ENCODE data around the gene PSIP1.
"Not testable (repeated sequence)": the region's sequence is repeated elsewhere in the genome, so short reads cannot be mapped to it uniquely, and the experiment has no call there.

Gene PSIP1

DNA sequence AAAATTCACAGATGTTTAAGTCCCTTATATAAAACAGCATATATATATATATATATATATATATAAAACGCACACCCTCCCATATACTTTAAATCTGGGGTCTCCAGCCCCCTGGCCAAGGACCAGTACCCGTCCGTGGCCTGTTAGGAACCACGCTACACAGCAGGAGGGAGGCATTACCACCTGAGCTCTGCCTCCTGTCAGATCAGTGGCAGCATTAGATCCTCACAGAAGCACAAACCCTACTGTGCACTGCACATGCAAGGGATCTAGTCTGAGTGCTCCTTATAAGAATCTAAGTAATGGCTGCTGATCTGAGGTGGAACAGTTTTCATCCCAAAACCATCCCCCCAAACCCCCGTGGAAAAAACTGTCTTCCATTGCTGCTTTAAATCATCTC lies 9.0 kb downstream of the PSIP1 start:
- no peak for DNase-seq (ENCODE audit: low read depth in 3 of 3)

- no peak for DNase-seq (ENCODE audit: low read depth in 3 of 3)
Measured at GRCh38 chr9:15501179-15501578, 9.6 kb downstream of the PSIP1 start.

GRCh38 chr9:15499139-15499538 lies 11.6 kb downstream of the PSIP1 start:
- DNase-seq (ENCODE audit: low read depth in 3 of 3) = no peak

- no peak for DNase-seq (ENCODE audit: low read depth in 3 of 3)
Measured at GRCh38 chr9:15498246-15498995, 12.3 kb downstream of the PSIP1 start.

GRCh38 chr9:15492485-15493150 lies 18.2 kb downstream of the PSIP1 start:
- no peak for DNase-seq (ENCODE audit: low read depth in 3 of 3)

- no peak for DNase-seq (ENCODE audit: low read depth in 3 of 3)
Measured at GRCh38 chr9:15491950-15492349, 18.8 kb downstream of the PSIP1 start.

- no peak for DNase-seq (ENCODE audit: low read depth in 3 of 3)
Measured at GRCh38 chr9:15485836-15486666, 24.7 kb downstream of the PSIP1 start.

- no peak for DNase-seq (ENCODE audit: low read depth in 3 of 3)
Measured at GRCh38 chr9:15484802-15485201, 26.0 kb downstream of the PSIP1 start.

DNA sequence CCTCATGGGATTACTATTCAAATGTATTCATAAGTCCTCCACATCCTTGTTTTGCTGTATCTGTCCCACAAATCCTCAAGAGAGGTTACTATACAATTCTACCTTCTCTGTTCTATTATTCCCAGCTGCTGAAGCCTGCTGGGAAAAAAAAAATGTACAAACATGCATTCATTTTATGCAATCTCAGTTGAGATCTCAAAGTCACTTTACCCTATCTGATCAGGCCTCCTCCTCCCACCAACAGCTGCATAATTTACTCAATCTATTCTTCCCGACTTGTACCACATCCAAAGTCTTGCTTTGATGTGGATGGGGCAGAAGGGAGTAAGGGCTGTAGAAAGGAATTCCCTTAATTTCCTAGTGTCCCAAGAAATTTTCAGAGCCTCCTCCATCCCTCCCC lies 28.6 kb downstream of the PSIP1 start:
- no peak for DNase-seq (ENCODE audit: low read depth in 3 of 3)

DNA sequence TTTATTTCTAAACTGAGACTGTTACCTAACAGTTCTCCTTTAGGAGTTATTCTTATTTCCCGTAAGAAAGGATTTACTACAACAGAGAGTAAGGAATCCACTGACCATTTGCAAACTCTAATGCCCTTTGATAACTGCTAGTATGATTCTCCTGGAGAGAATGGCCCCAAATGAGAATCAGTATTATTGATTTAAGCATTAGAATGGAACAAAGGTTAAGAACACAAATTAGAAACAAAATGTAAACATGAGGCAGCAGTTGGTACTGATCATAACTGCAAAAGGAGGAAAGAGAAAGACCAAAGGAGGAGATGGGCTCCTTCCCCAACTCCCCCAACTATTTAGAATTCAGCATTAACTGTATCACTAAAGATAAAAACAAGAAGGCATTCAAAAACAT lies 30.7 kb downstream of the PSIP1 start:
- no peak for DNase-seq (ENCODE audit: low read depth in 3 of 3)

DNA sequence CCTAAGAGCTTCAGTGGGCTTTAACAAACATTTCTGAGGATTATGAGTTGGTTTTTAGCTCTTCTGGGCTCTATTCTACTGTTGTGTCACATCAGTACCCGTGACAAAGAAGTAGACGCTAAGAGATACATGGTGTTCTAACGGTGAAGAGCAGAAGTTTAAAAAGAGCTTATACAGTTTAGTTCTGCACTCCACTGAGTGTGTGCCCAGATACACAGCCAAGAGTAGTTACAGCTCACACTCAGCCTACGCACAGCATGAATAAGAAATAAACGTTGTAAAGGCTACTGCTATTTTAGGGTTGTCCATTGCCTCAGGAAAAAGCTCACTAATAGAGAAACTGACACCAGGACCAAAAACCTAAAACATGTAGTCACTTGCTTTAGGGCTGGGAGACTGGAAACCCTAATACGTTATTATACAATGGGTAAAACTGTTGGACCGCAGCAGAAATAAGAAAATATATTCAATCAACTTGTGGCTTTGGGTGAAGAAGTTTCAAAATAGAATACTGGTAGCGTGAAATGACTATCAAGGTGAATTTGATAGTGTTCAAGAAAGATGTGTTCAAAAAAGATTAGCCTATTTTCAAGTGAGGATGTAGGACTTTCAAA lies 34.7 kb downstream of the PSIP1 start:
- DNase-seq (ENCODE audit: low read depth in 3 of 3) = no peak

- DNase-seq (ENCODE audit: low read depth in 3 of 3) = no peak
Measured at GRCh38 chr9:15469862-15470261, 40.9 kb downstream of the PSIP1 start.

DNA sequence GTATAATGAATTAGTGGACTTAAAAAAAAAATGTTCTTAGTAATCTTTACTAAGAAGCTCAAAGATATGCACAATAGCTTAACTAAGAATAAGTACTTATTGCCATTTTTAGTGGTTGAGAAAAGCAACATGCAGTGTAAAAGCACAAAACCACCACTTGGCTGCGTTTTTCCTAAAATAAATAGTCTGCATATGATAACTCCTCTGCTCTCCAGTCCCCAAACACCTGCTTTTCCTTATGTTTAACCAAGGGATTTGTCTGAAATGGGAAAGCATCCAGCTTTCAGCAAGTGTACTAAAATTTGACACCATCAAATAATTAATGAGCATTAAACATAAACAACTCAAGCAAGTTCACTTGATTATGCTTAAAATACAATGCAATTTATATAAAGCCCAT lies 41.4 kb downstream of the PSIP1 start:
- DNase-seq (ENCODE audit: low read depth in 3 of 3) = no peak

- DNase-seq (ENCODE audit: low read depth in 3 of 3) = no peak
Measured at GRCh38 chr9:15468145-15468544, 42.6 kb downstream of the PSIP1 start.

- DNase-seq (ENCODE audit: low read depth in 3 of 3) = no peak
Measured at GRCh38 chr9:15461601-15462000, 49.2 kb downstream of the PSIP1 start.

- no peak for DNase-seq (ENCODE audit: low read depth in 3 of 3)
Measured at GRCh38 chr9:15461056-15461455, 49.7 kb downstream of the PSIP1 start.

DNA sequence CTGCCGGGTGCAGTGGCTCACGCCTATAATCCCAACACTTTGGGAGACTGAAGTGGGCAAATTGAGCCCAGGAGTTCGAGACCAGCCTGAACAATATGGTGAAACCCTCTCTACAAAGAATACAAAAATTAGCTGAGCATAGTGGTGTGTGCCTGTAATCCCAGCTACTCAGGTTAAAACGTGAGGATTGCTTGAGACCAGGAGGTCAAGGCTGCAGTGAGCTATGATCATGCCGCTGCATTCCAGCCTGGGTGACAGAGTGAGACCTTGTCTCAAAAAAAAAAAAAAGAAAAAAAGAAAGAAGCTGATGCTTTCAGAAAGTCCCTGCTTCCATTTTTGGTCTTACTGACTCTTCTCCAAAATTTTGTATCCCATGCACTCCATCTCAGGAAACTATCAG lies 56.8 kb downstream of the PSIP1 start:
- no peak for DNase-seq (ENCODE audit: low read depth in 3 of 3)

- DNase-seq (ENCODE audit: low read depth in 3 of 3) = no peak
Measured at GRCh38 chr9:15444141-15444540, 66.6 kb downstream of the PSIP1 start.

DNA sequence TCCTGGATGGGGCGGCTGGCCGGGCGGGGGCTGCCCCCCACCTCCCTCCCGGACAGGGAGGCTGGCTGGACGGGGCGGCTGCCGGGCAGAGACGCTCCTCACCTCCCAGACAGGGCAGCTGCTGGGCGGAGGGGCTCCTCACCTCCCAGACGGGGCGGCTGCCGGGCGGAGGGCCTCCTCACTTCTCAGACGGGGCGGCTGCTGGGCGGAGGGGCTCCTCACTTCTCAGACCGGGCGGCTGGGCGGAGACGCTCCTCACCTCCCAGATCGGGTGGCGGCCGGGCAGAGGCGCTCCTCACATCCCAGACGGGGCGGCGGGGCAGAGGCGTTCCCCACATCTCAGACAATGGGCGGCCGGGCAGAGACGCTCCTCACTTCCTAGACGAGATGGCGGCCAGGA lies 68.5 kb downstream of the PSIP1 start:
- DNase-seq (ENCODE audit: low read depth in 3 of 3) = not testable (repeated sequence)

DNA sequence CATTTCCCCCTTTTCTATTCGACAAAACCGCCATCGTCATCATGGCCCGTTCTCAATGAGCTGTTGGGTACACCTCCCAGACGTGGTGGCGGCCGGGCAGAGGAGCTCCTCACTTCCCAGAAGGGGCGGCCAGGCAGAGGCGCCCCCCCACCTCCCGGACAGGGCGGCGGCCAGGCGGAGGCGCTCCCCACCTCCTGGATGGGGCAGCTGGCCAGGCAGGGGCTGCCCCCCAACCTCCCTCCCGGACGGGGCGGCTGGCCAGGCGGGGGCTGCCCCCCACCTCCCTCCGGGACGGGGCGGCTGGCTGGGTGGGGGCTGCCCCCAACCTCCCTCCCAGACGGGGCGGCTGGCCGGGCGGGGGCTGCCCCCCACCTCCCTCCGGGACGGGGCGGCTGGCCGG lies 68.9 kb downstream of the PSIP1 start:
- DNase-seq (ENCODE audit: low read depth in 3 of 3) = not testable (repeated sequence)

DNA sequence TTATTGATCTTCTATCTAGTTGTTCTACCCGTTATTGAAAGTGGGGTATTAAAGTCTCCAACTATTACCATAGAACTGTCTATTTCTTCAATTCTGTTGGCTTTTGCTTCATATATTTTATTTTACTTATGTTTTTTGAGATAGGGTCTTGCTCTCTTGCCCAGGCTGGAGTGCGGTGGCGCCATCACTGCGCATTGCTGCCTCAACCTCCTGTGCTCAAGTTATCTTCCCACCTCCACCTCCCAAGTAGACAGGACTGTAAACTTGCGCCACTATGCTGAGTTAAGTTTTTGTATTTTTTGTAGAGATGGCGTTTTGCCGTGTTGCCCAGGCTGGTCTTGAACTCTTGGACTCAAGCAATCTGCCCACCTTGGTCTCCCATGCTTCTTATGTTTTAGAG lies 71.9 kb downstream of the PSIP1 start:
- DNase-seq (ENCODE audit: low read depth in 3 of 3) = no peak

DNA sequence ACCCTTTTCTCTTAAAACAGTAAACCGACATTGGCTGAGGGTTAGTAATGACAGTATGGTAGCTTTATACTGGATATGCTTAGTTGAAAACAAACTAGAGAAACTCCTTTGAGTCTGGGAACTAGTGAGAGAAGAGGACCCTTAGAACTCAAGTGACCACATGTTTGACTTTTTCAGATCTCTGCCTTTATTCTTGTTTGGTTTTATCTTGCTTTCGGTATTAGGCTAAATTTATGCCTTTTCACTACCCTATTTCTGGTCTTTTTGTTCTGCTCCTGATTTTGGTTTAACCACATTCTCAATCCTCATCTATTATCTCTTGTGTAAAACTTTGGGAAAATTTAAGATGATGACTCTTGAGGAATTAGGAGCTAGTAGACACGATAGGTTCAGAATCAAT lies 77.1 kb downstream of the PSIP1 start:
- DNase-seq (ENCODE audit: low read depth in 3 of 3) = no peak
